GM19043 (cell line): ENCODE measurements around the gene GYPE.
"Not testable (repeated sequence)": the region's sequence is repeated elsewhere in the genome, so short reads cannot be mapped to it uniquely, and the experiment has no call there.

ENCODE experiments used
- ATAC-seq: cut with Tn5 transposase; IDR thresholded peaks from one replicate; pipeline ENCODE4 v1.9.1; 2021; ENCODE audit warnings: low read depth; ENCODE audit not compliant: unreplicated experiment

Gene GYPE

DNA sequence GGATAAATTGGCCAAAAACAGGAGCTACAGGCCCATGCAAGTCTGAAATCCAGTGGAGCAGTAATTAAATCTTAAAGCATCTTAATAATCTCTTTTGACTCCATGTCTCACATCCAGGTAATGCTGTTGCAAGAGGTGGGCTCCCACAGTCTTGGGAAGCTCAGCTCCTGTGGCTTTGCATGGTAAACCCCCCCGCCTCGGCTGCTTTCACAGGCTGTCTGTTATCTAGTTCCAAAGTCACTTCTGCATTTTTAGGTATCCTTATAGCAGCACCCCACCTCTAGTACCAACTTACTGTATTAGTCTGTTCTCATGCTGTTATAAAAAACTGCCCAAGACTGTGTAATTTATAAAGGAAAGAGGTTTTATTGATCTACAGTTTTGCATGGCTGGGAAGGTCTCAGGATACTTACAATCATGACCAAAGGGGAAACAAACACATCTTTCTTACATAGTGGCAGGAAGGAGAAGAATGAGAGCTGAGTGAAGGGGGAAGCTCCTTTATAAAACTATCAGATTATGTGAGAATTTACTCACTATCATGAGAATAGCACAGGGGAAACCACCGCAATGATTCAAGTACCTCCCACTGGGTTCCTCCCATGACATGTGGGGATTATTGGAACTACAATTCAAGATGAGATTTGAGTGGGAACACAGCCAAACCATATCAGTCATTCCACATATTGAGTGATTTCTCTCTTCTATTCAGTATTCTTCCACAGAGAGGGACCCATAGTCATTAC is 34.7 kb downstream of the GYPE start:
- ATAC-seq = not testable (repeated sequence)

GRCh38 chr4:143869925-143870324 is 35.4 kb downstream of the GYPE start:
- ATAC-seq = not testable (repeated sequence)

DNA sequence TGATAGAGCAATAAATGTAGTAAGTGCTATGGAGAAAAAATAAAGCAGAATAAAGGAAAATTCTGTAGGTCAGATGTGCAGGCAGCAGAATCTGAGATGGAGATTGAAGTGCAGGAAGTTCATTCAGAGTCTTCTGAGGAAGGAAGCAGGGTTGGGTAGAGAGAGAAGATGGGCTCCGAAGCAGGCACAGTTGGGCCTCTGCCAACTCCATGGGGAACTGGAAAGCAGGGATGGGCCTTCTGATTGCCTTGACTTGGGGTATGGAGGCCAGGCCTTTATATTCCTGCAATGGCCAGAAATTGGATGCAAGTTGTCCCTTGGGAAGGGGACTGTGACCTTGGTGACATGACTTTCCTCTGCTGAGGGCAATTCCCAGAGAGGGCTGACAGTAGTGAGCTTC is 42.6 kb downstream of the GYPE start:
- not testable (repeated sequence) for ATAC-seq

DNA sequence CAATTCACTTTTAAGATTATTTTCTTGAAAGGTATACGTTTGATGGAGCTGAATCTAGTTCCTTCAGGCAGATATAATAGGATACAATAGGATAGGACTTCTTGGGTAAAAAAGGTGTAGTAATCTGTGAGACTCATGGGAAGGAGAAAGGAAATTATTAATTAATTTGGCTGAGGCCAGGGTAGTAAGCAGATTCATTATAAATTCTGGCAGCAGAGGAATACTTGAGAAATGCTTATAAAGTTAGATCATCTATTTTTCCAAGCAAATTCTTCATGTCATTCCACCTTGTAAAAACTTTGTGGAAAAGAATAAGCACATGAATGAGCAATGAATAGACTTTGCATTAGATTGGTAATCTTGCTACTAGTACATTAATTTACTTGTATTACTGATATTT is 46.9 kb downstream of the GYPE start:
- no peak for ATAC-seq

DNA sequence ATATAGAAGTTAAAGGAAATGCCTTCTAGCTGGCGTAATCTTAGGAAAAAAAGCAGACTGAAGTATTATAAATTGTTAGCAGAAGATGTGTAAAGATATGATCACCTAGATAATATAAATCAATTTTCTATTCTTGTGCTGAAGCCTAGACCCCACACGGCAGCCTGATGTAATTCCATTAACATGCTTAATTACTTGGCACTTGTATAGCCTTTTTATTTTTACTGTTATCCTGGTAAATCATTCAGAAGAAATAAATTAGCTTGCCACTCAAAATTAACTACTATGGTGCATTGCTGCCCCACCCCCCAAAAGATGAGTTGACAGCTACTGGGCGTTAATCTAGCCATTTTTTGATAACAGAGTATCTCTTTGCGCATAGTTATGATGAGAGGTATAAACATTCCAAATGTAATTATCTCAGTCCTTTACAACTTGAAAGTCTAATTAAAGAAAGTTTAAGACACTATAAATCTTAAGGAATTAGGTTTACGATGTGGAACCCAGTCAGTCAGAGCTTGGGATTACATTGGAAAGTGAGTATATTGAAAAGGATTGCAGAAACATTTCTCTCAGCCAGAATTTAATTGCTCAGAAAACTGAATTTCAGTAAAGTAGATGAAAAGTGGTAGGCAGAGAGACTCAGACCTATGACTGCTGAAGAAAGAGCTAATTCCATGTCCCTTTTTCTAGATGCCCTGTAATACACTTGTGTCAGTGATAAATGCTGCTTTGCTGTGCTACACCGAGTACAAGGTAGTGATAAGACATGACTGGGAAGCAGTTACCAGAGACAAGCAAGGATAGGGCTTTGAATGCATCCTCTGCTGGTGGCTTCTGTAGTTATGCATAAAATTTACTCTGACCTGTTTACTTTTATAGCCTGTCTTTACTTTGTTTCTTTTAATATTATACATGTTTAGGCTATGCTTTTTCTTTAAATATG is 47.7 kb downstream of the GYPE start:
- not testable (repeated sequence) for ATAC-seq

- not testable (repeated sequence) for ATAC-seq
These were observed 49.3 kb downstream of the GYPE start for GRCh38 chr4:143856017-143856557.

- not testable (repeated sequence) for ATAC-seq
These were observed 50.7 kb downstream of the GYPE start for GRCh38 chr4:143854645-143855044.

GRCh38 chr4:143849296-143849695 is 56.1 kb downstream of the GYPE start:
- not testable (repeated sequence) for ATAC-seq

DNA sequence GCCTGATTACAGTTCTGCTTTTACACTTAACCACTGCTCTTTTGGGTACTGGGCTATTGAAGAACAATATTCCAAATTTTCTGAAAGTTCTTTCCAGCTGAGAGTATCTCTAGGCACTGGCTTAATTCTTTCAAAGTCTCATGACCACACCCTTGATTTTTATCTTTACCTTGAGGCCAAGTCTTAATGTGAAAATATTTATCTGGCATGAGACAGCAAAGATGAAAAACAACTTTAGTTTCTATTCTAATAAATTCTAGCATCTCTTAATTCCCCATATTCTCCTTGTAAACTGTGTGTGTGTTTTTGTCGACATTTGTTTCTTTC is 61.9 kb downstream of the GYPE start:
- ATAC-seq = not testable (repeated sequence)

GRCh38 chr4:143842624-143843505 is 62.5 kb downstream of the GYPE start:
- not testable (repeated sequence) for ATAC-seq

GRCh38 chr4:143839413-143839812 is 65.9 kb downstream of the GYPE start:
- not testable (repeated sequence) for ATAC-seq

- not testable (repeated sequence) for ATAC-seq
These were observed 71.2 kb downstream of the GYPE start for GRCh38 chr4:143834196-143834595.

DNA sequence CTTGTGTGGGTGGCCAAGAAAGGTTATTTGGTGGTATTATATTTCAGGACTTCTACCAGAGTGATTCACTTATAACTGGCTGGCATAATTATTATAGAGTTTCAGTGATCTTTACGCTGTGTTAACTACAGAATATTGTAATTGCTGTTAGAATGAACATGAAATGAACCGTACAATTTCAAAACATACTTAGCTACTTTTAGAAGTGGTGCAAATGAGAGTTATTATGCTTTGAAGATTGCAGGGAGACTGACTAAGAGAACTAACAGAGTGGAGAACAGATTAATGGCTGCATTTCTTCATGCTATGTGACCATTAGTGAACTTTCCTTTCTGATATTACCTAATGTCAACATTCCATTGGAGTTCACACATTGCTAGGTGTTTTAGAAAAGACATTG is 71.7 kb downstream of the GYPE start:
- not testable (repeated sequence) for ATAC-seq

DNA sequence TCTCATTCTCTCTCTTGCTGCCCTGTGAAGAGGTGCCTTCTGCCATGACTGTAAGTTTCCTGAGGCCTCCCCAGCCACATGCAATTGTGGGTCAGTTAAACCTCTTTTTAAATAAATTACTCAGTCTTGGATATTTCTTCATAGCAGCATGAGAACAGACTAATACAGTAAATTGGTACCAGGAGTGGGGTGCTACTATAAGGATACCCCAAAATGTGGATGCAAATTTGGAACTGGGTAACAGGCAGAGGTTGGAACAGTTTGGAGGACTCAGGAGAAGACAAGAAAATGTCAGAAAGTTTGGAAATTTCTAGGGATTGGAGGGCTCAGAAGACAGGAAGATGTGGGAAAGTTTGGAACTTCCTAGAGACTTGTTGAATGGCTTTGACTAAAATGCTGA is 74.8 kb downstream of the GYPE start:
- ATAC-seq = not testable (repeated sequence)

GRCh38 chr4:143829239-143829620 is 76.1 kb downstream of the GYPE start:
- not testable (repeated sequence) for ATAC-seq
